ENCODE measurements around the gene ANKRD30B. TPM values are rescaled to one million over a fixed set of nuclear protein-coding genes. Genes with fewer than 3 reads are reported as not detected.

Gene ANKRD30B
- total and polyA plus RNA-seq, 2 donors (not counting 3 experiments of a cell fraction or from before 2014, with no cell fraction given), result not detected

- no peaks in the 10 kb centered on the region for H3K79me2 ChIP-seq (ENCODE audit: control insufficient read depth, insufficient read depth, low read length)
- dilution Hi-C loops (cut with MboI; ENCODE audit: extremely low pct_ligation_motif_present, low sequenced_read_pairs) (no loop called here), intact Hi-C loops (cut with micrococcal nuclease) (no loop called here)
- H2AFZ ChIP-seq (ENCODE audit: low read depth, low read length), result no peak overlapping the region
- no peak for DNase-seq (ENCODE audit: low read depth, low spot score)
- no peaks in the 10 kb centered on the region for H4K20me1 ChIP-seq (replicated peaks; ENCODE audit: control insufficient read depth, extremely low read depth, insufficient read depth, low read length)
- H3K27ac ChIP-seq (ENCODE audit: insufficient read depth, low read depth, low read length), result no peak overlapping the region
- H3K9me3 ChIP-seq (replicated peaks; ENCODE audit: control insufficient read depth, insufficient read depth, low read length), result no peaks in the 10 kb centered on the region
- H3K9me1 ChIP-seq (replicated peaks; ENCODE audit: control insufficient read depth, extremely low read depth, insufficient read depth, low read length), result no peaks in the 10 kb centered on the region
- no peaks in the 10 kb centered on the region for H3K27me3 ChIP-seq (ENCODE audit: control insufficient read depth in 2 of 2, insufficient read depth in 2 of 2, low read length in 2 of 2)
- no peaks in the 10 kb centered on the region for H3K4me1 ChIP-seq (ENCODE audit: control insufficient read depth, extremely low read depth, insufficient read depth, low read length)
- BruUV-seq (replicated peaks), result no TSS peak
- ChIA-PET CTCF (no interaction called here), POLR2A (no interaction called here)
- no peaks in the 10 kb centered on the region for H3K36me3 ChIP-seq (ENCODE audit: control insufficient read depth in 2 of 2, extremely low read depth in 1 of 2, insufficient read depth in 2 of 2, low read length in 2 of 2)
- H3K4me2 ChIP-seq (ENCODE audit: insufficient read depth, low read length), result no peak overlapping the region
- no peak overlapping the region for H3K4me3 ChIP-seq (replicated peaks in 1 of 3; ENCODE audit: insufficient read depth in 1 of 3, low read depth in 1 of 3, low read length in 3 of 3)
- no peak for FAIRE-seq
- H3K9ac ChIP-seq (replicated peaks; ENCODE audit: extremely low read depth, insufficient read depth, low read length), result no peak overlapping the region
- no peak for TF ChIP-seq POLR2AphosphoS5 (IDR thresholded peaks at IDR 0.05; ENCODE audit: insufficient read depth, low read depth, low read length)
- no peak for TF ChIP-seq GATA2 (IDR thresholded peaks at IDR 0.05; ENCODE audit: insufficient read depth, insufficient read length, low read depth, low read length)
- TF ChIP-seq FOS (IDR thresholded peaks at IDR 0.05; ENCODE audit: borderline replicate concordance, insufficient read depth, low read length), result no peak
- no peak for TF ChIP-seq JUN (IDR thresholded peaks at IDR 0.05; ENCODE audit: borderline replicate concordance, insufficient read depth, insufficient read length, low read depth)
- TF ChIP-seq MYC (IDR thresholded peaks at IDR 0.05; ENCODE audit: low read depth, low read length), result no peak
- TF ChIP-seq EZH2 (IDR thresholded peaks at IDR 0.05; ENCODE audit: borderline replicate concordance, low read depth, low read length, severe bottlenecking), result no peak
- no peak for TF ChIP-seq CTCF (IDR thresholded peaks at IDR 0.05; ENCODE audit: extremely low read depth in 1 of 2, insufficient read depth in 1 of 2, low read depth in 1 of 2, low read length in 2 of 2)
- no peak for TF ChIP-seq POLR2A (IDR thresholded peaks at IDR 0.05; ENCODE audit: low read depth, low read length)
- TF ChIP-seq, protein P1, sequence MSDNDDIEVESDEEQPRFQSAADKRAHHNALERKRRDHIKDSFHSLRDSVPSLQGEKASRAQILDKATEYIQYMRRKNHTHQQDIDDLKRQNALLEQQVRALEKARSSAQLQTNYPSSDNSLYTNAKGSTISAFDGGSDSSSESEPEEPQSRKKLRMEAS (IDR thresholded peaks at IDR 0.05; ENCODE audit: insufficient read depth, insufficient read length), result no peak
Measured at GRCh38 chr18:14776801-14777200, 28.8 kb downstream of the ANKRD30B start.

Measured in endothelial cell of umbilical vein (primary cell).